ENCODE measurements around the gene FOXO1. TPM values are rescaled to one million over a fixed set of nuclear protein-coding genes. Genes with fewer than 3 reads are reported as not detected.

Gene FOXO1
- total RNA-seq, 1 donor from 2014 or later, result 8.9 TPM

GRCh38 chr13:40677064-40677463 is 10.6 kb upstream of the FOXO1 start:
- no peaks in the 10 kb centered on the region for H3K9me3 Mint-ChIP-seq
- H3K27ac Mint-ChIP-seq (ENCODE audit: unreplicated experiment), result no peak overlapping the region
- H3K4me1 Mint-ChIP-seq, result peaks cover 11% of the 10 kb centered on the region
- H3K4me3 Mint-ChIP-seq, result no peak overlapping the region
- no peak for DNase-seq (ENCODE audit: low read depth, low spot score)
- TF ChIP-seq CTCF (conservative IDR thresholded peaks at IDR 0.05), result no peak
- H3K27me3 Mint-ChIP-seq (ENCODE audit: low read depth), result no peaks in the 10 kb centered on the region
- no peaks in the 10 kb centered on the region for H3K36me3 Mint-ChIP-seq (ENCODE audit: low read depth)

GRCh38 chr13:40676007-40676406 is 9.6 kb upstream of the FOXO1 start:
- no peak overlapping the region for H3K4me3 Mint-ChIP-seq

GRCh38 chr13:40673414-40673813 is 7.0 kb upstream of the FOXO1 start:
- H3K27ac Mint-ChIP-seq (ENCODE audit: unreplicated experiment), result no peak overlapping the region
- no peaks in the 10 kb centered on the region for H3K9me3 Mint-ChIP-seq
- DNase-seq (ENCODE audit: low read depth, low spot score), result no peak
- H3K36me3 Mint-ChIP-seq (ENCODE audit: low read depth), result no peaks in the 10 kb centered on the region
- peaks cover 8% of the 10 kb centered on the region for H3K4me1 Mint-ChIP-seq
- no peak overlapping the region for H3K4me3 Mint-ChIP-seq
- no peak for TF ChIP-seq CTCF (conservative IDR thresholded peaks at IDR 0.05)
- no peaks in the 10 kb centered on the region for H3K27me3 Mint-ChIP-seq (ENCODE audit: low read depth)

More at GRCh38 chr13:40676007-40676406, 9.6 kb upstream of the FOXO1 start:
- no peaks in the 10 kb centered on the region for H3K36me3 Mint-ChIP-seq (ENCODE audit: low read depth)
- no peak for TF ChIP-seq CTCF (conservative IDR thresholded peaks at IDR 0.05)
- DNase-seq (ENCODE audit: low read depth, low spot score), result no peak
- H3K9me3 Mint-ChIP-seq, result no peaks in the 10 kb centered on the region
- no peak overlapping the region for H3K27ac Mint-ChIP-seq (ENCODE audit: unreplicated experiment)
- H3K27me3 Mint-ChIP-seq (ENCODE audit: low read depth), result no peaks in the 10 kb centered on the region
- peaks cover 7% of the 10 kb centered on the region for H3K4me1 Mint-ChIP-seq

GRCh38 chr13:40672765-40673397 is 6.4 kb upstream of the FOXO1 start:
- DNase-seq (ENCODE audit: low read depth, low spot score), result no peak
- Mint-ChIP-seq H3K4me1 (peaks cover 13% of the 10 kb centered on the region), H3K36me3 (ENCODE audit: low read depth) (no peaks in the 10 kb centered on the region), H3K27ac (ENCODE audit: unreplicated experiment) (no peak overlapping the region), H3K9me3 (no peaks in the 10 kb centered on the region), H3K4me3 (no peak overlapping the region), H3K27me3 (ENCODE audit: low read depth) (peaks cover 5% of the 10 kb centered on the region)
- no peak for TF ChIP-seq CTCF (conservative IDR thresholded peaks at IDR 0.05)

- no peaks in the 10 kb centered on the region for H3K9me3 Mint-ChIP-seq
- H3K4me1 Mint-ChIP-seq, result peaks cover 20% of the 10 kb centered on the region
- H3K27me3 Mint-ChIP-seq (ENCODE audit: low read depth), result peaks cover 12% of the 10 kb centered on the region
- H3K36me3 Mint-ChIP-seq (ENCODE audit: low read depth), result no peaks in the 10 kb centered on the region
- no peak for DNase-seq (ENCODE audit: low read depth, low spot score)
- no peak overlapping the region for H3K27ac Mint-ChIP-seq (ENCODE audit: unreplicated experiment)
- TF ChIP-seq CTCF (conservative IDR thresholded peaks at IDR 0.05), result no peak
- H3K4me3 Mint-ChIP-seq, result no peak overlapping the region
These were observed 5.7 kb upstream of the FOXO1 start for GRCh38 chr13:40671956-40672764.

Measured in neural crest cell (in vitro differentiated cells).